Activated T-cell treated with anti-CD3 and anti-CD28 coated beads for 24 hours (primary cell): ENCODE data around the gene SIDT2.
"Not testable (repeated sequence)": the region's sequence is repeated elsewhere in the genome, so short reads cannot be mapped to it uniquely, and the experiment has no call there.

Experiments used
- DNase-seq: peaks from one replicate; pipeline ENCODE4 v3.0.0-alpha.2; 2020; ENCODE audit warnings: low read depth

Gene SIDT2

GRCh38 chr11:117204283-117205080 is 25.9 kb downstream of the SIDT2 start:
- DNase-seq = no peak

DNA sequence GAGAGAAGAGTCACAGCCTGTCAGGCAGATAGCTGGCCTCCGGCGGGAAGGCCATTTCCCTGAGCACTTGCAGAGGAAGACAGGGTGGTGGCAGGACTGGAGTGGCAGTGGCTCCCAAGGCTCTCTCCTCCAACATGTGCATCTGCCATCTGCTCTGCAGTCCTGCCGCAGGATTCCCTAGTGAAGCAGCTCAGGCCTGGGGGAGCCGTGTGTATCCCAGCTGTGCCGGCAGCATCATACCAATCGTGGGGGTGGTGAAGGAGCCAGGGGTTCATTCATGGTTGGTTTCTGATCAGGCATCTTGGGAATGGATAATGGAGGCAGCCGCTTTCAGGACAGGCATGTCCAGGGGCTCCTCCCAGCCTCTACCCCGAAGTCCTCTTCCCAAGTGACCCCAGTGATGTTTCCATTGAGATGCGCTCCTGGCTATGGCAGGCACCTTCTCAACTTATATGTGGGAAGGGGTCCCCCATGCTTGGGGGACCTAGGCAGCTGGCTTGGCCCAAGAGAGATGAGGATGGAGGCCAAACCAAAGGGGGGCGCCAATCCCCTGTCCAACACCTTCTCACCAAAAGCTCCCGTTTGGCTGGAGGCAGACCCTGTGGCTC is 26.8 kb downstream of the SIDT2 start:
- no peak for DNase-seq

- not testable (repeated sequence) for DNase-seq
Measured at GRCh38 chr11:117206111-117206510, 27.6 kb downstream of the SIDT2 start.

GRCh38 chr11:117206859-117207258 is 28.3 kb downstream of the SIDT2 start:
- not testable (repeated sequence) for DNase-seq

DNA sequence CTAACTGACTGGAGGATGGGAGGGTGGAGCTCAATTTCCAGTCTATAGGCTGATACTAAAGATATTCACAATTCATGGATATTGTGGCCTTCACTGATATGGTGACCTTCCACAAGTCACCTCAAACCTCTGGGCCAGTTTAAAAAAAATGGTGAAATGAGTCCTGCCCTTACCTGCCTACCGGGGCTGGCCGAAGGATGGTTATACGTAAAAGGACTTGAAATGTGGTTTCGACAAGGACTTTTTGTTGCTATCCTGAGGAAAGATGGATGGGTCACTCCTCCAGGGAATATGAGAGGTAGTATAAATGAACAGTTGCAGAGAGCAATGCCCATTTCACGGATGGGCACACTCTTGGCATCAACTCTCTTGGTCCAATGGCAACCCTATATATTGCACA is 28.9 kb downstream of the SIDT2 start:
- DNase-seq = not testable (repeated sequence)

DNA sequence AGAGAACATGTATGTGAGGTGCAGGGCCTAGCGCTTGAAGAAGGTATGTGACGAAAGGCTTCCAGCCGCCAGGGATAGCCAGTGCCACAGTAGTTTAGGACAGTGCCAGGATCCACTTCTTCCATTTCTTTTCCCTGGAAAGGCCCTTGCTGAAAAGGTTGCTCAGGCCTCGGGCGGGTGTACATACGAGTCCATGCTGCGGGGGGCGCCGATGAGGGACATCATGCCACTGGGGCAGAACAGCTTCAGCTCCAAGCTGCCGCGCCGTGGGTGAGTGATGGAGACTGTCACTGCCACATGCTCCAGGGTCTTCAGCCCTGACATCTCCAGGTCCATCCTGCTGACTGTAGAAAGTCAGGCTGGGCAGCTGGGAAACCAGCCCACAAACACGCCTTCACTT is 30.2 kb downstream of the SIDT2 start:
- not testable (repeated sequence) for DNase-seq

DNA sequence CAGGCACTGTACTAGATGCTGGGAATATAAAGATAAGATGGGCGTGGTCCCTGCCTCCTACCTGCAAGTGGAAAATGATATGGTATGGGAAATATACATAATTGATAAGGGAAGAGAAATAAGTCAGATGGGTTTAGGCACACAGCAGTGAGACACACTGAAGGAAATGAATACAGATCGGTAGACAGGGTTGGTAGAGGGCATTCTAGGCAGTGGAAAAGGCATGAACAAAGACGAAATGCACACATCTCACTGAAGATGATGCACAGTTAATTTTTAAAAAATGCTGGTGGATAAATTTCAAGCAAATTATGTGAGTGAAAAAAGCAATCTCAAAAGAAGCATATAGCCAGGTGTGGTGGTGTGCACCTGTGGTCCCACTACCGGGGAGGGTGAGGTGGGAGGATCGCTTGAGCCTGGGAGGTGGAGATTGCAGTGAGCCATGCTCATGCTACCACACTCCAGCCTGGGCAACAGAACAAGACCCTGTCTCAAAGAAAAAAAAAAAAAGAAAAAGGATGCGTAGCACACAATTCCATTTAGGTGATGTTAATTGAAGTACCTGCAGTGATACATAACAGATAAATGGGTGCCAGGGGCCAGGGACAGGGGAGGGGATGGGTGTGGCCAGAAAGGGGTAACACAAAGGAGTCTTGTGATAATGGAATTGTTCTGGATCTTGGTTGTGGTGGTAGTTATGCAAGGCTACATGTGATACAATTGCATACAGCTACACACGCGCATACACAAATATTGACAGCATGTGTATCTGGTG is 31.0 kb downstream of the SIDT2 start:
- not testable (repeated sequence) for DNase-seq

GRCh38 chr11:117210620-117211019 is 32.1 kb downstream of the SIDT2 start:
- no peak for DNase-seq

- no peak for DNase-seq
Measured at GRCh38 chr11:117212697-117213355, 34.3 kb downstream of the SIDT2 start.

DNA sequence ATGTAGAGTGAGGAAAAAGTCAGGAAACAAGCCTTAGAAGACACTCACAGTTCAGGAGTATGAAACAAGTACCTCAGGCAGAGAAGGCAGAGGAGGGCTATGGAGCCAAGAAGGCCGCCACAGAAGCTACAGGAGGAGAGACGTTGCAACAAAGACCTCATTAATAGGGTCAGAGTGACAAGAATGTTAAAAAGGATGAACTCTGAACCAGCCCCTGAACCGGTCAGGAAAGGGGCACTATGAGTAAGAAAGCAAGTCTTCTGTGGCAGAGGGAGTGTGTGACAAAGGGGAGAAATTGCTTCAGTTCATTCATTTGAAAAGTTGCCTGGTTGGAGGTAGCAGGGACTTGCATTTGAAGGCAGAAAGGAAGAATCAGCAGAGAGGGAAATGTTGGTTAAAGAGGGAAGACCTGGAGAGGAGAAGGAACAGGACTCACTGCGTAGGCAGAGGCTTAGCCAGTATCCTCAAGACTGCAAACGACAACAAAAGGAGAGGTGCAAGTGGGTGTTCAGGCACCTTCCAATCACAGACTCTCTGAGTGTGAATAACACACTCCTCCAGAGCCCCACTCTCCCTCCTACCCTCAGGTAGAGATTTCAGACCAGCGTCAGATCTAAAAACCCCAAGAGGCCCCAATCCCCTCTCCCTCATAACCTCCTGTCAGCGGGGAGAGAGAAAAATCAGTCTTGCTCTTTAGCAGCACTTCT is 36.0 kb downstream of the SIDT2 start:
- no peak for DNase-seq

DNA sequence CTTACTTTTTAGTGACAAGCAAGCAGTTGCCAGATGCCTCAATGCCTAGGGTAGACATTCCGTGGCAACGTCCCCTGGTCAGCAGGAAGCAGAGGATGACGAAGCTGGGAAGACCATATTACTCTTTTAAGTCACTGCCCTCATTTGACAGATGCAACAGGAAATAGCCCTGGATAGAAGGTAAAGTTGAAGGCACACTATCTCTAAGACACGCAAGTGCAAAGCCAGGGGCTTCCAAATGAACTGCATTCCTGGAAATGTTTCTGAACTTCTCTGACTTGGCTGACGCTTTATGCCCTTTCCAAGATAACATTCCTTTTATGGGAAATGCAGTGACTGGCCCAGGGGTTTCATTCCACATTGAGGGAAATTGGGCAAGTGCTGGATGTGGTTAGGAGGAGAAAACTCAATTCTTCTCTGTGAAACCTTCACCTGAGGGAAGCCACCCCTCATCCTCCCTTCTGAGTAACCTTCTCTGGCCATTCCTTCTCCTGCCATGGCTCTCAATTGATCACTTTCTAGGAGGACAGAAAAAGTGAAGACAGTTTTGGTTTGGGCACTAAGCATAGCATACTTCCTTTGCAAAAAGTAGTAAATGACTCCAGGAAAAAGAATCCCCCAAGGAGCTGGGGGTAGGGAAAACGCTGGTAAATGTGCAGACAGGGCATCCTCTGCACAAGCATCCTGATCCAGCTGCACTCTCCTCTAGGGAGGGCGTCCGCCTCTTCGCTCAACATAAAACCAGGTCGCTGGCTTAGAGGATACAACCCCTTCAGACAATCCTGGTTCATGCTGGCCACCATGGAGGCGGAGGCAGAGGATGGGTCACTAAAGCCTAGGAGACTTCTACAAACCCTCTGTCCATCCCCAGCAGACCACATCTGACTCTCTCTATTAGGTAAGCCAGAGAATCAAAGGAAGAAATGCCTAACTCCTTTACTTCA is 38.9 kb downstream of the SIDT2 start:
- DNase-seq = no peak

DNA sequence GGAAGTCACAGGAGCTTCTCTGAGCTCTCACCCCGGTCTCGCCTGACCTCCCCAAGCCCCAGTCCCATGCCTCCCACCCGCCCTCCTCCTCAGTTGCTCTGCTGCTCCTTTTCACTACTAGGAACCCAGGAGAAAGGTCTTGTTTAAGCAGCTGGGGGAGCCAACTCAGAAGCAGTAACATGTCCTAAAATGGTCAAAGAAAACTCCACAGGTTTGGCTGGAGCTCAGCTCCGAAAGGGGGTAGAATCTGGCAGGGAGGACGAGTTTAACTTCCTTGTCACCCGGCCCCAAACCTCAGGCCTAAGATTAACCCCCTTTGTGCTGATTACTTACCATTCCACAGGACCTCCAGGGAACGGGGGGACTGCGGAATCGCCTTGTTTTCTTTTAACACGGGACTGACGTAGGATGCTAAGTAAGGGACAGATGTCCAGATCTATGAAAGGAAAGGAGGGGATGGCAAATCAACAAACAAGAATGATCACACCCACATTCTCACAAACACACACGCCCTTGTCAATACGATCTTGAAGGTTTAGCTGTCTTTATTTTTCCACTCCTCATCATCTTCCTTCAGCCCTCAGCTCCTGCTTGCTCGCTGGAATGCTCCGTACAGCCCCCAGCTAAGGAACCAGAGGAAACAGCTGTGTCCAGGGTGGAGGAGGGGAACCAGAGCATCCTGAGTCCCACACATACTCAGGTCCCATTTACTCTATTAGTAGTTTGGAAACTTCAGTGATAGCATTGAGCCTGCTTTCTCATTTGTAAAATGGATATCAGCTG is 39.8 kb downstream of the SIDT2 start:
- no peak for DNase-seq

DNA sequence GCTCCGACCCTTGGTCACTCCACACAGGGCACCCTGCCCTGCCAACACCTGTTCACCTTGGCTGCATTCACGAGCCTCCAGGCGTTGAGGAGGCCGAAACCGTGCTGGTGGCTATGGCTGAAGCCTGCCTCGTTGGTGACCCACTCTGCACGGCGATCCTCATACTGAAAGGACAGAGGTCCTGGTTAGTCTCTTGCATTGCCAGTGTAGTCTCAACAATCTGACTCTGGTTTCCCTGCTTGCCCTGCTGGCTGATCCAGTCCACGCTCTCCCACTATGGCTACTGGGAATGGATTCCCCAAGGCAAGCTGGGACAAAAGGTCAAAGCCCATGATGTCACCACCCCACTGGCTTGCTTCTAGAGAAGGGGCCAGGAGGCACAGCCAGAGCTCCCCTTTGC is 40.5 kb downstream of the SIDT2 start:
- DNase-seq = no peak

- no peak for DNase-seq
Measured at GRCh38 chr11:117219455-117219854, 40.9 kb downstream of the SIDT2 start.

- DNase-seq = no peak
Measured at GRCh38 chr11:117219995-117220394, 41.5 kb downstream of the SIDT2 start.

- no peak for DNase-seq
Measured at GRCh38 chr11:117220568-117220967, 42.0 kb downstream of the SIDT2 start.

DNA sequence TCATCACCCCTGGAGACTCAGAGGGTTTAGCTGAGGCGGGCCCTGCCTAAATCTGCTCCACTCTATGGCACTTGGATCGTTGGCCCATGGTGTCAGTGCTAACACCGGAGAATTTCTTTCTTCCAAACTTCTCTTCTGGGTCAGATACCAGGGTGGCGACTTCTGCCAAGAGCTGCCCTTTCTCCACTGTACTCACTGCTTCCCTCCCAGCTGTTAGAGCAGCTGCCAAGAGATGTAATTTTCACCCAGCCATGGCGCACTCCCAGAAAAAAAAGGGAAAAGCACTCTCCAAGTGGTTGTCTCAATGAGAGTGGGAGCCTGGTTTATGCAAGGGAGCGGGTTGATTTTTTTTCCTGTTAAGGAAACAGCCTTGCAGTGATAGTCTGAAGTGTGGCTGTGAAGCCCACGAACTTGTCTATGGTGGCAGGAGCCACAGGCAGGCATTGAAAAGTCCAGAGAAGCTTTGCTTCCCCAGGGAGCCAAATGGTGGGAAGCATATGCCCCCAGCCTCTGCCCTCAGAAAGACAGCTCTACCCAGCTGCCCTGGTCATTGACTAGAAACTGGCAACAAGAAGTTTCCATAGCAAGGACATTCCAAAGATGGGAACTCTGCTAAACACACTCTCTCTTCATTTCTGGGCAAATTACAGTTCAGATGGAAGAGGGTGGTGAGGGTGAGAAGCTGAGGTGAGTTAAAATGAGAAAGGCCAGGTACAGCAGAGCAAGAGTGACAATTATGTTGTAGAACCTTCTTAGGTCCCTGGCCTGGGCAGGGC is 42.6 kb downstream of the SIDT2 start:
- no peak for DNase-seq

DNA sequence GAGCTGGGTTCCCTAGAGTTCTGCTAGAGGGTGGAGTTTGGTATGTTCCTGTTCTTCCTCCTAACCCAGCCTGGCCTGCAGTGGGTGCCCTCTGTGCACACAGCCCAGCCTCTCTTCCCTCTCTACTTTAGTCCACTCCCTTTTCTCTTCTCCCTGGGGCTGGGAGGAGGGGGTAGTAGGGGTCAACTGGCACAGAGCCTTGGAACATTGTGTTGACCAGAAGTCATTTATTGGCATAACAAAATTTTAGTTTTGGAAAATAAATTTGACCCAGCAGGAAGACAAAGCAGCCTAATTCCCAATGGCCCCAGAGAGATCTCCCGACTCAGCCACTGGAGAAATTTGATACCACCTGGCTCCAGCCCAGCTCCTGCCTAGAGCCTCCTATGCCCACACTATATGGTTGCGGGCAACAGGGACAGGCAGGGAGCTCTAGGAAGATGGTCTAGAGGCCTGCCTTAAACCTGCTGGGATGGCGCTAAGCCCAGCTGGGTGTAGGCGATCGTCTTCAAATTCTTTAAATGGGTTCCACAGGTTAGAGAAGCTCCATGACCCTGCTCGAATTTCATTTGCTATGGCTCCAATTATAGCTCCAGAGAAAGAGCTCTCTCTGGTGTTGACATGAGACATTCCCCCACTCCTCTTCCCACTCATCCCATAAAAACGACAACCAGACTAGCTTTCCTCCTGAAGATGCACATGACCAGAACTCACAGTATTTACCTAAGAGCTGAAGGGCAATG is 43.4 kb downstream of the SIDT2 start:
- DNase-seq = no peak
